ENCODE data around the gene MTSS2.

MTSS2 gene

GRCh38 chr16:70682239-70683145 is 3.4 kb downstream of the MTSS2 start:
- no peak for TF ChIP-seq CTCF (IDR thresholded peaks at IDR 0.05; ENCODE audit: low read depth, low read length)
- no peak overlapping the region for H3K4me3 ChIP-seq (replicated peaks in 1 of 2; ENCODE audit: low read depth in 2 of 2, low read length in 2 of 2)
- DNase-seq (ENCODE audit: low read depth in 2 of 2), result no peak

GRCh38 chr16:70681382-70682238 is 4.2 kb downstream of the MTSS2 start:
- no peak for DNase-seq (ENCODE audit: low read depth in 2 of 2)
- TF ChIP-seq CTCF (IDR thresholded peaks at IDR 0.05; ENCODE audit: low read depth, low read length), result no peak
- H3K4me3 ChIP-seq (replicated peaks in 1 of 2; ENCODE audit: low read depth in 2 of 2, low read length in 2 of 2), result no peak overlapping the region

DNA sequence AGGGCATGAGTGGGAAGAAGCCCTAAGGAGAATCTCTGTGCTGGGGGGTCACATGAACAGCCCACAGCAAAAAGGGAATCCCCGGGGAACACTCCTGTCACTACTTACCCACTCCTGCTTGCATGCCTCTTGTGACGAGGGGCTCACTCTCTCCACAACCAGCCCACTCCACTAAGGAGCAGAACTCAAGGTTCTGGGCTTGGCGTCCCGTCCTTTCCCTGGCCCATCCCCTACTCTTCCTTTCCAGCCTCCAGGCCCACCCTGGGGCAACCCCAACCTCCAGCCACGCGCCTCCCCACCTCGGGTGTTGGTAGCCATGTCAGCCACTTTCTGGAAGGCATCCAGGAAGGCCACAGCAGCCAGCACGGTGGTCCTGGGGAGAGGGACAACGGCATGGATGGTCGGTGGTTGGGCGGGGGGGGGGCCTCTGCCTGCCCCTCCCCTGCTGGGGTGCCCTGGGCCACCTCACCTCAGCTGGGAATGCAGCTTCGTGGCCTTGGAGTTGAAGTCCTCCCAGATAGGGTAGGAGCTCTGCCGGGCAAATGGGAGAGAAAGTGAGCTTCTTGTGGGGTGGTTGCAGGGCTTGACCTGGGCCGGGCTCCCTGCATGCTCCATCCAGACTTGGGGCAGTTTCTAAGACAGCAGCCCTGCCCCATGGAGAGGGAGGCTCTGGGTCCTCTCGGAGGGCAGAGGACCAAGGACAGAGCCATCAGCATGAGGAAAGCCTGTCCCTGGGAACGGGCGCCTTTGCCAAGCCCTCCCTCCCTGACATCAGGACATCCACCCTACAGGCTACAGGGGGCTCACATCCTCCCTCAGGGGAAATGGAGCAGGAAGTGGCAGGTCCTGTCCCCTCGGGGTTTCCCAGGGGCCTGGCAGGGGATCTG is 5.1 kb downstream of the MTSS2 start:
- no peak for DNase-seq (ENCODE audit: low read depth in 2 of 2)
- no peak for TF ChIP-seq CTCF (IDR thresholded peaks at IDR 0.05; ENCODE audit: low read depth, low read length)
- no peak overlapping the region for H3K4me3 ChIP-seq (replicated peaks in 1 of 2; ENCODE audit: low read depth in 2 of 2, low read length in 2 of 2)

GRCh38 chr16:70679671-70680494 is 6.0 kb downstream of the MTSS2 start:
- DNase-seq (ENCODE audit: low read depth in 2 of 2), result no peak
- TF ChIP-seq CTCF (IDR thresholded peaks at IDR 0.05; ENCODE audit: low read depth, low read length), result peak; percentile 15

GRCh38 chr16:70678898-70679670 is 6.8 kb downstream of the MTSS2 start:
- DNase-seq (ENCODE audit: low read depth in 2 of 2), result no peak
- no peak for TF ChIP-seq CTCF (IDR thresholded peaks at IDR 0.05; ENCODE audit: low read depth, low read length)
- no peak overlapping the region for H3K4me3 ChIP-seq (replicated peaks in 1 of 2; ENCODE audit: low read depth in 2 of 2, low read length in 2 of 2)

More at GRCh38 chr16:70679671-70680494, 6.0 kb downstream of the MTSS2 start:
- no peak overlapping the region for H3K4me3 ChIP-seq (replicated peaks in 1 of 2; ENCODE audit: low read depth in 2 of 2, low read length in 2 of 2)
